Measurements from ENCODE around the gene TNRC6A. TPM values are rescaled to one million over a fixed set of nuclear protein-coding genes. Genes with fewer than 3 reads are reported as not detected.
"Not testable (repeated sequence)": the region's sequence is repeated elsewhere in the genome, so short reads cannot be mapped to it uniquely, and the experiment has no call there.

The TNRC6A gene
- total RNA-seq, 1 donor: 61.5 TPM

- no peaks in the 10 kb centered on the region for H3K4me1 ChIP-seq (ENCODE audit: insufficient read depth, low read length)
These were observed 72.4 kb downstream of the TNRC6A start for GRCh38 chr16:24801761-24802302.

GRCh38 chr16:24805484-24805883, 76.0 kb downstream of the TNRC6A start:
- Histone ChIP-seq H3K9me3 (ENCODE audit: low read depth, low read length) (no peaks in the 10 kb centered on the region), H3K4me1 (ENCODE audit: insufficient read depth, low read length) (no peaks in the 10 kb centered on the region), H3K4me3 (ENCODE audit: low read length) (no peak overlapping the region), H3K27me3 (ENCODE audit: insufficient read depth, low read length) (no peaks in the 10 kb centered on the region)

More at GRCh38 chr16:24801761-24802302, 72.4 kb downstream of the TNRC6A start:
- Histone ChIP-seq H3K27me3 (ENCODE audit: insufficient read depth, low read length) (no peaks in the 10 kb centered on the region), H3K4me3 (ENCODE audit: low read length) (no peak overlapping the region), H3K9me3 (ENCODE audit: low read depth, low read length) (no peaks in the 10 kb centered on the region)

GRCh38 chr16:24807301-24807700, 77.8 kb downstream of the TNRC6A start:
- H3K9me3 ChIP-seq (ENCODE audit: low read depth, low read length): no peaks in the 10 kb centered on the region
- H3K4me1 ChIP-seq (ENCODE audit: insufficient read depth, low read length): no peaks in the 10 kb centered on the region
- no peaks in the 10 kb centered on the region for H3K27me3 ChIP-seq (ENCODE audit: insufficient read depth, low read length)
- H3K4me3 ChIP-seq (ENCODE audit: low read length): no peak overlapping the region

- H3K27me3 ChIP-seq (ENCODE audit: insufficient read depth, low read length): no peaks in the 10 kb centered on the region
- H3K4me1 ChIP-seq (ENCODE audit: insufficient read depth, low read length): no peaks in the 10 kb centered on the region
- H3K9me3 ChIP-seq (ENCODE audit: low read depth, low read length): no peaks in the 10 kb centered on the region
- no peak overlapping the region for H3K4me3 ChIP-seq (ENCODE audit: low read length)
These were observed 81.7 kb downstream of the TNRC6A start for GRCh38 chr16:24810951-24811843.

- H3K27me3 ChIP-seq (ENCODE audit: insufficient read depth, low read length); H3K4me3 ChIP-seq (ENCODE audit: low read length); H3K4me1 ChIP-seq (ENCODE audit: insufficient read depth, low read length); H3K9me3 ChIP-seq (ENCODE audit: low read depth, low read length): not testable (repeated sequence)
These were observed 83.4 kb downstream of the TNRC6A start for GRCh38 chr16:24812813-24813212.

- no peaks in the 10 kb centered on the region for H3K27me3 ChIP-seq (ENCODE audit: insufficient read depth, low read length)
- H3K9me3 ChIP-seq (ENCODE audit: low read depth, low read length): no peaks in the 10 kb centered on the region
- H3K4me3 ChIP-seq (ENCODE audit: low read length): no peak overlapping the region
- no peaks in the 10 kb centered on the region for H3K4me1 ChIP-seq (ENCODE audit: insufficient read depth, low read length)
These were observed 85.6 kb downstream of the TNRC6A start for GRCh38 chr16:24815021-24815420.

GRCh38 chr16:24816688-24817087, 87.2 kb downstream of the TNRC6A start:
- Histone ChIP-seq H3K4me1 (ENCODE audit: insufficient read depth, low read length) (no peaks in the 10 kb centered on the region), H3K9me3 (ENCODE audit: low read depth, low read length) (no peaks in the 10 kb centered on the region), H3K27me3 (ENCODE audit: insufficient read depth, low read length) (no peaks in the 10 kb centered on the region), H3K4me3 (ENCODE audit: low read length) (no peak overlapping the region)

- no peak overlapping the region for H3K4me3 ChIP-seq (ENCODE audit: low read length)
- no peaks in the 10 kb centered on the region for H3K27me3 ChIP-seq (ENCODE audit: insufficient read depth, low read length)
- H3K9me3 ChIP-seq (ENCODE audit: low read depth, low read length): no peaks in the 10 kb centered on the region
- no peaks in the 10 kb centered on the region for H3K4me1 ChIP-seq (ENCODE audit: insufficient read depth, low read length)
These were observed 90.1 kb downstream of the TNRC6A start for GRCh38 chr16:24819462-24820040.

- Histone ChIP-seq H3K4me3 (ENCODE audit: low read length) (no peak overlapping the region), H3K27me3 (ENCODE audit: insufficient read depth, low read length) (no peaks in the 10 kb centered on the region), H3K9me3 (ENCODE audit: low read depth, low read length) (no peaks in the 10 kb centered on the region), H3K4me1 (ENCODE audit: insufficient read depth, low read length) (no peaks in the 10 kb centered on the region)
These were observed 91.1 kb downstream of the TNRC6A start for GRCh38 chr16:24820522-24820921.

- Histone ChIP-seq H3K27me3 (ENCODE audit: insufficient read depth, low read length) (no peaks in the 10 kb centered on the region), H3K4me1 (ENCODE audit: insufficient read depth, low read length) (no peaks in the 10 kb centered on the region), H3K9me3 (ENCODE audit: low read depth, low read length) (no peaks in the 10 kb centered on the region), H3K4me3 (ENCODE audit: low read length) (no peak overlapping the region)
These were observed 91.7 kb downstream of the TNRC6A start for GRCh38 chr16:24821129-24821528.

- Histone ChIP-seq H3K4me3 (ENCODE audit: low read length) (no peak overlapping the region), H3K27me3 (ENCODE audit: insufficient read depth, low read length) (no peaks in the 10 kb centered on the region), H3K4me1 (ENCODE audit: insufficient read depth, low read length) (no peaks in the 10 kb centered on the region), H3K9me3 (ENCODE audit: low read depth, low read length) (no peaks in the 10 kb centered on the region)
These were observed 93.1 kb downstream of the TNRC6A start for GRCh38 chr16:24822542-24822941.

- H3K9me3 ChIP-seq (ENCODE audit: low read depth, low read length): no peaks in the 10 kb centered on the region
These were observed 93.5 kb downstream of the TNRC6A start for GRCh38 chr16:24822974-24823373.

GRCh38 chr16:24825696-24826095, 96.2 kb downstream of the TNRC6A start:
- Histone ChIP-seq H3K4me1 (ENCODE audit: insufficient read depth, low read length) (no peaks in the 10 kb centered on the region), H3K4me3 (ENCODE audit: low read length) (no peak overlapping the region), H3K27me3 (ENCODE audit: insufficient read depth, low read length) (no peaks in the 10 kb centered on the region), H3K9me3 (ENCODE audit: low read depth, low read length) (no peaks in the 10 kb centered on the region)

More at GRCh38 chr16:24822974-24823373, 93.5 kb downstream of the TNRC6A start:
- Histone ChIP-seq H3K4me3 (ENCODE audit: low read length) (no peak overlapping the region), H3K27me3 (ENCODE audit: insufficient read depth, low read length) (no peaks in the 10 kb centered on the region), H3K4me1 (ENCODE audit: insufficient read depth, low read length) (no peaks in the 10 kb centered on the region)

GRCh38 chr16:24826096-24826690, 96.7 kb downstream of the TNRC6A start:
- Histone ChIP-seq H3K9me3 (ENCODE audit: low read depth, low read length) (no peaks in the 10 kb centered on the region), H3K4me3 (ENCODE audit: low read length) (no peak overlapping the region), H3K27me3 (ENCODE audit: insufficient read depth, low read length) (no peaks in the 10 kb centered on the region), H3K4me1 (ENCODE audit: insufficient read depth, low read length) (no peaks in the 10 kb centered on the region)

GRCh38 chr16:24826817-24827566, 97.5 kb downstream of the TNRC6A start:
- no peaks in the 10 kb centered on the region for H3K9me3 ChIP-seq (ENCODE audit: low read depth, low read length)
- H3K4me1 ChIP-seq (ENCODE audit: insufficient read depth, low read length): no peaks in the 10 kb centered on the region
- H3K4me3 ChIP-seq (ENCODE audit: low read length): no peak overlapping the region
- no peaks in the 10 kb centered on the region for H3K27me3 ChIP-seq (ENCODE audit: insufficient read depth, low read length)
